ENCODE measurements around the gene SRMS.

GRCh38 chr20:63497946-63498935 lies 49.3 kb downstream of the SRMS start:
- TF ChIP-seq CTCF (conservative IDR thresholded peaks at IDR 0.05; ENCODE audit: low read length) (no peak), EZH2phosphoT487 (IDR thresholded peaks at IDR 0.05; ENCODE audit: borderline replicate concordance) (no peak)

All from Loucy (cell line).